Endothelial cell of umbilical vein (primary cell): ENCODE measurements around the gene COL4A2. TPM values are rescaled to one million over a fixed set of nuclear protein-coding genes. Genes with fewer than 3 reads are reported as not detected.

ENCODE experiments used
- BruUV-seq: library from RNA; stranded (reverse); fragments of 400-500 nt; replicated peaks from 2 replicates; lab custom pipeline; 2021; lab: Mats Ljungman, UMichigan
- CTCF ChIA-PET: fragments of 300-600, 350-600 bp; sonication (Branson Sonifier 250); formaldehyde crosslinking; loops from one replicate; lab custom pipeline; 2021; ENCODE audit warnings: antibody characterized with exemption, inconsistent platforms; lab: Charles Lee
- POLR2A ChIA-PET: fragments of 300-600, 350-600 bp; sonication (Branson Sonifier 250); formaldehyde crosslinking; loops from one replicate; lab custom pipeline; 2021; ENCODE audit warnings: antibody characterized with exemption, inconsistent platforms; lab: Charles Lee
- DNase-seq: peaks from one replicate; pipeline ENCODE4 v3.0.0-alpha.2; 2011; ENCODE audit warnings: low read depth, low spot score
- FAIRE-seq: peaks from 2 replicates; lab custom pipeline; 2011; peaks lifted over from hg19 to GRCh38; lab: Jason Lieb, UNC
- H2AFZ ChIP-seq: 2 replicates; pipeline ENCODE4 v1.6.0; 2012; ENCODE audit warnings: low read depth, low read length, control low read depth, inconsistent platforms
- H3K27ac ChIP-seq: 2 replicates; pipeline ENCODE4 v1.5.1; 2011; ENCODE audit warnings: low read depth, mild to moderate bottlenecking, control low read depth, low read length, moderate library complexity; ENCODE audit not compliant: insufficient read depth
- H3K27me3 ChIP-seq, 2 experiments: 2 replicates each; pipeline versions ENCODE4 v1.6.0 to v1.6.1; 2011; ENCODE audit warnings: low read length in 2 of 2, mixed read lengths in 1 of 2; ENCODE audit not compliant: control insufficient read depth in 2 of 2, insufficient read depth in 2 of 2
- H3K36me3 ChIP-seq, 2 experiments: 2 replicates in 1 of 2; 3 replicates in 1 of 2; pipeline ENCODE4 v1.5.1; 2011; ENCODE audit warnings: low read length in 2 of 2, mild to moderate bottlenecking in 1 of 2, moderate library complexity in 1 of 2; ENCODE audit not compliant: control insufficient read depth in 2 of 2, insufficient read depth in 2 of 2; ENCODE audit errors: extremely low read depth in 1 of 2
- H3K4me1 ChIP-seq: 3 replicates; pipeline ENCODE4 v1.5.1; 2011; ENCODE audit warnings: mild to moderate bottlenecking, low read length; ENCODE audit not compliant: control insufficient read depth, insufficient read depth; ENCODE audit errors: extremely low read depth
- H3K4me2 ChIP-seq: 2 replicates; pipeline ENCODE4 v1.6.1; 2011; ENCODE audit warnings: low read length, control low read depth, mixed read lengths; ENCODE audit not compliant: insufficient read depth
- H3K4me3 ChIP-seq, 3 experiments: fragments of 200-600 bp in 1 of 3; sonication (generic), shearing (Covaris generic) in 1 of 3; replicated peaks in 1 of 3; 2 replicates each; pipeline ENCODE4 v1.5.1; 2011 to 2016; ENCODE audit warnings: control low read depth in 3 of 3, low read length in 3 of 3, mild to moderate bottlenecking in 2 of 3, inconsistent platforms in 1 of 3, low read depth in 1 of 3, moderate library complexity in 1 of 3; ENCODE audit not compliant: insufficient read depth in 1 of 3
- H3K79me2 ChIP-seq: 2 replicates; pipeline ENCODE4 v1.6.0; 2012; ENCODE audit warnings: low read length, inconsistent platforms; ENCODE audit not compliant: control insufficient read depth, insufficient read depth
- H3K9ac ChIP-seq: replicated peaks from 2 replicates; pipeline ENCODE3; 2011; ENCODE audit warnings: low read length, control low read depth; ENCODE audit not compliant: insufficient read depth; ENCODE audit errors: extremely low read depth
- H3K9me1 ChIP-seq: replicated peaks from 3 replicates; pipeline ENCODE4 v1.6.0; 2011; ENCODE audit warnings: mild to moderate bottlenecking, low read length; ENCODE audit not compliant: control insufficient read depth, insufficient read depth; ENCODE audit errors: extremely low read depth
- H3K9me3 ChIP-seq: replicated peaks from 2 replicates; pipeline ENCODE4 v1.5.1; 2012; ENCODE audit warnings: low read length, inconsistent platforms; ENCODE audit not compliant: control insufficient read depth, insufficient read depth
- H4K20me1 ChIP-seq: replicated peaks from 2 replicates; pipeline ENCODE3; 2011; ENCODE audit warnings: mild to moderate bottlenecking, low read length; ENCODE audit not compliant: control insufficient read depth, insufficient read depth; ENCODE audit errors: extremely low read depth
- CTCF ChIP-seq, 2 donors: IDR thresholded peaks; 1 replicate in 1 of 2; 2 replicates in 1 of 2; pipeline ENCODE4 v1.5.1; 2011; ENCODE audit warnings: low read length in 2 of 2, mild to moderate bottlenecking in 2 of 2, moderate library complexity in 2 of 2, control low read depth in 1 of 2, inconsistent platforms in 1 of 2, low read depth in 1 of 2; ENCODE audit not compliant: insufficient read depth in 1 of 2; ENCODE audit errors: extremely low read depth in 1 of 2
- EZH2 ChIP-seq: IDR thresholded peaks from 2 replicates; pipeline ENCODE4 v1.6.1; 2012; ENCODE audit warnings: borderline replicate concordance, low read depth, mild to moderate bottlenecking, moderate library complexity, low read length, inconsistent platforms; ENCODE audit not compliant: severe bottlenecking
- FOS ChIP-seq: IDR thresholded peaks from 2 replicates; pipeline ENCODE4 v1.6.1; 2011; ENCODE audit warnings: mild to moderate bottlenecking, low read length, moderate library complexity, borderline replicate concordance; ENCODE audit not compliant: insufficient read depth
- JUN ChIP-seq: IDR thresholded peaks from 2 replicates; pipeline ENCODE4 v1.6.1; 2011; ENCODE audit warnings: borderline replicate concordance, low read depth; ENCODE audit not compliant: insufficient read length, insufficient read depth
- MAX ChIP-seq: IDR thresholded peaks from 2 replicates; pipeline ENCODE4 v1.6.1; 2011; ENCODE audit not compliant: insufficient read depth, insufficient read length
- MYC ChIP-seq: IDR thresholded peaks from one replicate; pipeline ENCODE4 v1.6.1; 2011; ENCODE audit warnings: mild to moderate bottlenecking, low read depth, low read length
- POLR2A ChIP-seq: IDR thresholded peaks from 2 replicates; pipeline ENCODE4 v1.6.1; 2012; ENCODE audit warnings: low read depth, mild to moderate bottlenecking, control low read depth, low read length
- POLR2AphosphoS5 ChIP-seq: IDR thresholded peaks from 2 replicates; pipeline ENCODE4 v1.6.1; 2012; ENCODE audit warnings: low read depth, mild to moderate bottlenecking, control low read depth, low read length, moderate library complexity; ENCODE audit not compliant: insufficient read depth
- dilution Hi-C: fragments of 300-500 bp; cut with MboI; formaldehyde crosslinking; loops from one replicate; pipeline ENCODE4 v1.15.0; 2019; ENCODE audit warnings: low sequenced_read_pairs; ENCODE audit not compliant: extremely low pct_ligation_motif_present
- intact Hi-C: fragments of 100-400 bp; cut with micrococcal nuclease; formaldehyde crosslinking; loops from one replicate; pipeline ENCODE4 v1.10.0; 2022
- polyA plus RNA-seq, 4 experiments: library from polyadenylated mRNA; depleted of rRNA in 3 of 4; stranded (reverse) in 3 of 4; unstranded in 1 of 4; fragments of >200 nt; gene quantifications; 2 replicates each; pipeline versions ENCODE4 v1.2.1 to v1.2.3, GENCODE V29; 2011 to 2012; ENCODE audit warnings: missing spikeins in 1 of 4
- total RNA-seq: library from RNA; stranded (reverse); gene quantifications from 2 replicates; pipeline ENCODE4 v1.2.3, GENCODE V29; 2021

COL4A2 gene
- total and polyA plus RNA-seq, 2 donors (not counting 3 experiments of a cell fraction or from before 2014, with no cell fraction given) = 792 to 940 TPM

GRCh38 chr13:110293649-110294048, 13.4 kb upstream of the COL4A2 start:
- FAIRE-seq = peak; percentile 24
- no TSS peak for BruUV-seq
- peaks cover 27% of the 10 kb centered on the region for H3K4me1 ChIP-seq
- intact Hi-C loops (loop anchor here (2.0 kb wide), 1 partner anchor 15 kb away; no protein-coding TSS in a partner anchor), dilution Hi-C loops (no loop called here)
- H3K4me2 ChIP-seq = no peak overlapping the region
- POLR2A ChIA-PET = no interaction called here
- no peak overlapping the region for H3K9ac ChIP-seq
- peaks cover 2 to 5% of the 10 kb centered on the region in 2 experiments for H3K36me3 ChIP-seq
- no peaks in the 10 kb centered on the region for H3K9me1 ChIP-seq
- no peak overlapping the region for H2AFZ ChIP-seq
- H4K20me1 ChIP-seq = peaks cover 19% of the 10 kb centered on the region
- H3K79me2 ChIP-seq = peaks cover 65% of the 10 kb centered on the region
- CTCF ChIA-PET = interaction anchor here (1.6 kb wide), 1 partner anchor 15 kb away, joined by 3 read pairs; no protein-coding TSS in a partner anchor
- no peaks in the 10 kb centered on the region for H3K27me3 ChIP-seq
- peak; percentile 24 for DNase-seq
- H3K9me3 ChIP-seq = no peaks in the 10 kb centered on the region
- H3K4me3 ChIP-seq = no peak overlapping the region
- H3K27ac ChIP-seq = no peak overlapping the region
- no peak for TF ChIP-seq MAX
- no peak for TF ChIP-seq POLR2A
- TF ChIP-seq EZH2 = no peak
- no peak for TF ChIP-seq FOS
- TF ChIP-seq CTCF (IDR thresholded peaks at IDR 0.05; ENCODE audit: extremely low read depth in 1 of 2, insufficient read depth in 1 of 2, low read depth in 1 of 2, low read length in 2 of 2) = no peak
- TF ChIP-seq JUN = no peak
- TF ChIP-seq POLR2AphosphoS5 = no peak
- no peak for TF ChIP-seq MYC
